WTC11 (cell line): ENCODE data around the gene FBXL16. TPM values are rescaled to one million over a fixed set of nuclear protein-coding genes. Genes with fewer than 3 reads are reported as not detected.

Source experiments
- ATAC-seq: fragments of 200-7000 bp; cut with Tn5 transposase; 2 replicates; pipeline ENCODE4 v1.10.0; 2021; ENCODE audit warnings: mild to moderate bottlenecking, moderate library complexity
- CTCF ChIA-PET: fragments of 300-600 bp; sonication (Branson Sonifier 250); formaldehyde crosslinking; loops from one replicate; lab custom pipeline; 2021; ENCODE audit warnings: antibody characterized with exemption; lab: Charles Lee
- POLR2A ChIA-PET: fragments of 350-600 bp; sonication (Branson Sonifier 250); formaldehyde crosslinking; loops from one replicate; lab custom pipeline; 2021; ENCODE audit warnings: antibody characterized with exemption; lab: Charles Lee
- DNase-seq: peaks from one replicate; pipeline ENCODE4 v3.0.0; 2021; ENCODE audit warnings: low spot score
- H3K27ac Mint-ChIP-seq: 2 replicates; pipeline ENCODE4 v1.8.0; 2021; ENCODE audit warnings: mixed read lengths
- H3K27me3 Mint-ChIP-seq: 2 replicates; pipeline ENCODE4 v1.8.0; 2021; ENCODE audit warnings: low read depth, mild to moderate bottlenecking, moderate library complexity, mixed read lengths
- H3K36me3 Mint-ChIP-seq: 2 replicates; pipeline ENCODE4 v1.8.0; 2021; ENCODE audit warnings: mixed read lengths
- H3K4me1 Mint-ChIP-seq: 2 replicates; pipeline ENCODE4 v1.8.0; 2022; ENCODE audit warnings: mixed read lengths
- H3K4me3 Mint-ChIP-seq: 2 replicates; pipeline ENCODE4 v1.8.0; 2021; ENCODE audit warnings: mild to moderate bottlenecking, moderate library complexity, mixed read lengths
- H3K9me3 Mint-ChIP-seq: 2 replicates; pipeline ENCODE4 v1.8.0; 2021; ENCODE audit warnings: mixed read lengths
- E2F1 ChIP-seq: sonication (generic); formaldehyde crosslinking; IDR thresholded peaks from 2 replicates; pipeline ENCODE4 v1.8.0; 2022; ENCODE audit warnings: mild to moderate bottlenecking, missing genetic modification reagents
- ERG ChIP-seq: fragments of 250-450 bp; sonication (Bioruptor Pico); IDR thresholded peaks from 2 replicates; pipeline ENCODE4 v1.8.0; 2021; ENCODE audit warnings: mild to moderate bottlenecking
- FOXP1 ChIP-seq: sonication (generic); formaldehyde crosslinking; IDR thresholded peaks from 2 replicates; pipeline ENCODE4 v1.8.0; 2022; ENCODE audit warnings: missing genetic modification reagents, mild to moderate bottlenecking, moderate library complexity, borderline replicate concordance
- MAX ChIP-seq: sonication (generic); formaldehyde crosslinking; IDR thresholded peaks from 2 replicates; pipeline ENCODE4 v1.8.0; 2022; ENCODE audit warnings: mild to moderate bottlenecking, missing genetic modification reagents
- MYBL2 ChIP-seq: sonication (generic); formaldehyde crosslinking; IDR thresholded peaks from 2 replicates; pipeline ENCODE4 v1.8.1; 2023; ENCODE audit warnings: mild to moderate bottlenecking, moderate library complexity, missing genetic modification reagents
- SMAD4 ChIP-seq: sonication (generic); formaldehyde crosslinking; IDR thresholded peaks from 2 replicates; pipeline ENCODE4 v1.8.0; 2022; ENCODE audit warnings: mild to moderate bottlenecking, missing genetic modification reagents
- ZBTB21 ChIP-seq: sonication (generic); formaldehyde crosslinking; IDR thresholded peaks from 2 replicates; pipeline ENCODE4 v1.8.1; 2023; ENCODE audit warnings: mild to moderate bottlenecking, missing genetic modification reagents, borderline replicate concordance
- ZNF138 ChIP-seq: sonication (generic); formaldehyde crosslinking; conservative IDR thresholded peaks from 2 replicates; pipeline ENCODE4 v1.8.1; 2022; ENCODE audit warnings: mild to moderate bottlenecking, moderate library complexity, missing genetic modification reagents
- ZNF317 ChIP-seq: sonication (generic); formaldehyde crosslinking; IDR thresholded peaks from 2 replicates; pipeline ENCODE4 v1.8.1; 2023; ENCODE audit warnings: low read depth, mild to moderate bottlenecking, moderate library complexity, missing genetic modification reagents, borderline replicate concordance
- total RNA-seq: library from RNA; stranded (reverse); gene quantifications from 3 replicates; pipeline ENCODE4 v1.2.3, GENCODE V29; 2021
- TF ChIP-seq, protein P1 (sequence below): fragments of 250-450 bp; sonication (Bioruptor Pico); IDR thresholded peaks from 2 replicates; pipeline ENCODE4 v1.9.0; 2021; ENCODE audit warnings: mild to moderate bottlenecking
- TF ChIP-seq, protein P2 (sequence below): sonication (generic); formaldehyde crosslinking; IDR thresholded peaks from 2 replicates; pipeline ENCODE4 v1.8.0; 2023; ENCODE audit warnings: missing genetic modification reagents
- TF ChIP-seq, protein P3 (sequence below): sonication (generic); formaldehyde crosslinking; conservative IDR thresholded peaks from 2 replicates; pipeline ENCODE4 v1.8.1; 2022; ENCODE audit warnings: mild to moderate bottlenecking, missing genetic modification reagents
- TF ChIP-seq, protein P4 (sequence below): fragments of 200-600 bp; IDR thresholded peaks from 2 replicates; pipeline ENCODE4 v1.8.0; 2022; ENCODE audit warnings: antibody characterized with exemption

Gene FBXL16
- total RNA-seq, 1 experiment from 2014 or later, result 22.7 TPM

DNA sequence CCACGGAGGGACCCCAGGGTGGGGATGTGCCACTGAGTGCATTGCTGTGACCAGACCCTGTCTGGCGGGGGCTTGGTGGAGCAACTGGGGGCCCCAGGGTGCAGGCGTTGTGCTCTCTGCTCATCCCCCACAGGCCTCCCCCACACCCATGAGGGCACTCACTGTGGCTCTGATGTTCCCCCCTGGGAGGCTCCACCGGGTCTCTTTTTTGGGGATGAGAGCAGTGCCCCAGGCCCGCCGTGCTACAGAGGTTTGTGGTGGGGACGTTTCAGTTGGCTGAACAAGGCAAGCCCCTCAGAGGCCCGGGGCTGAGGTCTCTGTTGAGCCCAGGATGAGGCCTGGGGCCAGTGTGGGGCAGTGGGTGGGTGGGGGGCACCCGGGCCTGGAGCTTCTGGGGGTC lies 18.1 kb upstream of the FBXL16 start (continued):
- TF ChIP-seq FOXP1 (no peak), ERG (no peak)
- TF ChIP-seq, protein P1, sequence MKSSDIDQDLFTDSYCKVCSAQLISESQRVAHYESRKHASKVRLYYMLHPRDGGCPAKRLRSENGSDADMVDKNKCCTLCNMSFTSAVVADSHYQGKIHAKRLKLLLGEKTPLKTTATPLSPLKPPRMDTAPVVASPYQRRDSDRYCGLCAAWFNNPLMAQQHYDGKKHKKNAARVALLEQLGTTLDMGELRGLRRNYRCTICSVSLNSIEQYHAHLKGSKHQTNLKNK (CRISPR knock-in tag), result no peak

GRCh38 chr16:722835-723633 lies 17.4 kb upstream of the FBXL16 start:
- Mint-ChIP-seq H3K4me3 (no peak overlapping the region), H3K4me1 (peaks cover 9% of the 10 kb centered on the region), H3K9me3 (no peaks in the 10 kb centered on the region), H3K36me3 (no peaks in the 10 kb centered on the region; the same call in 1 of the 2 replicates), H3K27ac (no peak overlapping the region), H3K27me3 (peaks cover 9% of the 10 kb centered on the region)
- DNase-seq (no peak), ATAC-seq (no peak)
- ChIA-PET POLR2A (no interaction called here), CTCF (interaction anchor here (2.6 to 6.9 kb wide), 3 partner anchors 9 to 18 kb away, joined by 19 to 90 read pairs (median 28); partner anchors contain the start of genes CIAO3 and METRN)
- TF ChIP-seq, protein P2, sequence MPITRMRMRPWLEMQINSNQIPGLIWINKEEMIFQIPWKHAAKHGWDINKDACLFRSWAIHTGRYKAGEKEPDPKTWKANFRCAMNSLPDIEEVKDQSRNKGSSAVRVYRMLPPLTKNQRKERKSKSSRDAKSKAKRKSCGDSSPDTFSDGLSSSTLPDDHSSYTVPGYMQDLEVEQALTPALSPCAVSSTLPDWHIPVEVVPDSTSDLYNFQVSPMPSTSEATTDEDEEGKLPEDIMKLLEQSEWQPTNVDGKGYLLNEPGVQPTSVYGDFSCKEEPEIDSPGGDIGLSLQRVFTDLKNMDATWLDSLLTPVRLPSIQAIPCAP, result no peak
- TF ChIP-seq E2F1 (CRISPR knock-in tag), result no peak
- no peak for TF ChIP-seq ZNF317 (CRISPR knock-in tag)

GRCh38 chr16:721765-722540 lies 16.4 kb upstream of the FBXL16 start:
- no peaks in the 10 kb centered on the region for H3K9me3 Mint-ChIP-seq
- ChIA-PET CTCF (interaction anchor here (0.6 to 2.8 kb wide), 14 partner anchors 8 to 658 kb away, joined by 3 to 28 read pairs (median 10); partner anchors contain the start of genes CHTF18, CIAO3 and RPUSD1), POLR2A (interaction anchor here (0.6 to 2.9 kb wide), 5 partner anchors 8 to 85 kb away, joined by 3 to 10 read pairs (median 5); partner anchors contain the start of genes CIAO3 and WDR24)

More at GRCh38 chr16:721765-722540, 16.4 kb upstream of the FBXL16 start:
- no peak overlapping the region for H3K4me3 Mint-ChIP-seq
- no peak overlapping the region for H3K27ac Mint-ChIP-seq
- peaks cover 9% of the 10 kb centered on the region for H3K4me1 Mint-ChIP-seq
- TF ChIP-seq ZNF317 (CRISPR knock-in tag) (no peak), MYBL2 (CRISPR knock-in tag) (0 out of 2 replicates have a peak, but pooled peaks have one; percentile 7), ZNF138 (no peak), MAX (0 out of 2 replicates have a peak, but pooled peaks have one; percentile 4), ZBTB21 (CRISPR knock-in tag) (0 out of 2 replicates have a peak, but pooled peaks have one; percentile 1), SMAD4 (CRISPR knock-in tag) (no peak)
- TF ChIP-seq, protein P3, sequence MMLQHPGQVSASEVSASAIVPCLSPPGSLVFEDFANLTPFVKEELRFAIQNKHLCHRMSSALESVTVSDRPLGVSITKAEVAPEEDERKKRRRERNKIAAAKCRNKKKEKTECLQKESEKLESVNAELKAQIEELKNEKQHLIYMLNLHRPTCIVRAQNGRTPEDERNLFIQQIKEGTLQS, result peak; percentile 24; the same call in 1 of the 2 replicates
- TF ChIP-seq, protein P4, sequence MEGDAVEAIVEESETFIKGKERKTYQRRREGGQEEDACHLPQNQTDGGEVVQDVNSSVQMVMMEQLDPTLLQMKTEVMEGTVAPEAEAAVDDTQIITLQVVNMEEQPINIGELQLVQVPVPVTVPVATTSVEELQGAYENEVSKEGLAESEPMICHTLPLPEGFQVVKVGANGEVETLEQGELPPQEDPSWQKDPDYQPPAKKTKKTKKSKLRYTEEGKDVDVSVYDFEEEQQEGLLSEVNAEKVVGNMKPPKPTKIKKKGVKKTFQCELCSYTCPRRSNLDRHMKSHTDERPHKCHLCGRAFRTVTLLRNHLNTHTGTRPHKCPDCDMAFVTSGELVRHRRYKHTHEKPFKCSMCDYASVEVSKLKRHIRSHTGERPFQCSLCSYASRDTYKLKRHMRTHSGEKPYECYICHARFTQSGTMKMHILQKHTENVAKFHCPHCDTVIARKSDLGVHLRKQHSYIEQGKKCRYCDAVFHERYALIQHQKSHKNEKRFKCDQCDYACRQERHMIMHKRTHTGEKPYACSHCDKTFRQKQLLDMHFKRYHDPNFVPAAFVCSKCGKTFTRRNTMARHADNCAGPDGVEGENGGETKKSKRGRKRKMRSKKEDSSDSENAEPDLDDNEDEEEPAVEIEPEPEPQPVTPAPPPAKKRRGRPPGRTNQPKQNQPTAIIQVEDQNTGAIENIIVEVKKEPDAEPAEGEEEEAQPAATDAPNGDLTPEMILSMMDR, result no peak
- no peaks in the 10 kb centered on the region; the same call in 1 of the 2 replicates for H3K36me3 Mint-ChIP-seq
- H3K27me3 Mint-ChIP-seq, result peaks cover 9% of the 10 kb centered on the region
- ATAC-seq, result no peak
- no peak for DNase-seq
